ENCODE measurements around the gene B3GALT2. TPM values are rescaled to one million over a fixed set of nuclear protein-coding genes. Genes with fewer than 3 reads are reported as not detected.

The B3GALT2 gene
- total and polyA plus RNA-seq, 2 donors (not counting 3 experiments of a cell fraction or from before 2014, with no cell fraction given) = not detected

- no peaks in the 10 kb centered on the region for H3K79me2 ChIP-seq (ENCODE audit: control insufficient read depth, insufficient read depth, low read length)
- DNase-seq (ENCODE audit: low read depth, low spot score) = no peak
- ChIA-PET CTCF (interaction anchor here (1.3 kb wide), 1 partner anchor 17 kb away, joined by 4 read pairs; no protein-coding TSS in a partner anchor), POLR2A (no interaction called here)
- FAIRE-seq = no peak
- no peak overlapping the region for H3K9ac ChIP-seq (replicated peaks; ENCODE audit: extremely low read depth, insufficient read depth, low read length)
- H4K20me1 ChIP-seq (replicated peaks; ENCODE audit: control insufficient read depth, extremely low read depth, insufficient read depth, low read length) = no peaks in the 10 kb centered on the region
- no peaks in the 10 kb centered on the region for H3K9me1 ChIP-seq (replicated peaks; ENCODE audit: control insufficient read depth, extremely low read depth, insufficient read depth, low read length)
- no peak overlapping the region for H2AFZ ChIP-seq (ENCODE audit: low read depth, low read length)
- dilution Hi-C loops (cut with MboI; ENCODE audit: extremely low pct_ligation_motif_present, low sequenced_read_pairs) (no loop called here), intact Hi-C loops (cut with micrococcal nuclease) (no loop called here)
- H3K4me3 ChIP-seq (replicated peaks in 1 of 3; ENCODE audit: insufficient read depth in 1 of 3, low read depth in 1 of 3, low read length in 3 of 3) = no peak overlapping the region
- peaks cover 5% of the 10 kb centered on the region in 2 experiments for H3K36me3 ChIP-seq (ENCODE audit: control insufficient read depth in 2 of 2, extremely low read depth in 1 of 2, insufficient read depth in 2 of 2, low read length in 2 of 2)
- no peak overlapping the region for H3K4me2 ChIP-seq (ENCODE audit: insufficient read depth, low read length)
- BruUV-seq (replicated peaks) = no TSS peak
- H3K9me3 ChIP-seq (replicated peaks; ENCODE audit: control insufficient read depth, insufficient read depth, low read length) = no peaks in the 10 kb centered on the region
- no peaks in the 10 kb centered on the region for H3K27me3 ChIP-seq (ENCODE audit: control insufficient read depth in 2 of 2, insufficient read depth in 2 of 2, low read length in 2 of 2)
- no peaks in the 10 kb centered on the region for H3K4me1 ChIP-seq (ENCODE audit: control insufficient read depth, extremely low read depth, insufficient read depth, low read length)
- TF ChIP-seq MAX (IDR thresholded peaks at IDR 0.05; ENCODE audit: insufficient read depth, insufficient read length) = no peak
- TF ChIP-seq, protein P1, sequence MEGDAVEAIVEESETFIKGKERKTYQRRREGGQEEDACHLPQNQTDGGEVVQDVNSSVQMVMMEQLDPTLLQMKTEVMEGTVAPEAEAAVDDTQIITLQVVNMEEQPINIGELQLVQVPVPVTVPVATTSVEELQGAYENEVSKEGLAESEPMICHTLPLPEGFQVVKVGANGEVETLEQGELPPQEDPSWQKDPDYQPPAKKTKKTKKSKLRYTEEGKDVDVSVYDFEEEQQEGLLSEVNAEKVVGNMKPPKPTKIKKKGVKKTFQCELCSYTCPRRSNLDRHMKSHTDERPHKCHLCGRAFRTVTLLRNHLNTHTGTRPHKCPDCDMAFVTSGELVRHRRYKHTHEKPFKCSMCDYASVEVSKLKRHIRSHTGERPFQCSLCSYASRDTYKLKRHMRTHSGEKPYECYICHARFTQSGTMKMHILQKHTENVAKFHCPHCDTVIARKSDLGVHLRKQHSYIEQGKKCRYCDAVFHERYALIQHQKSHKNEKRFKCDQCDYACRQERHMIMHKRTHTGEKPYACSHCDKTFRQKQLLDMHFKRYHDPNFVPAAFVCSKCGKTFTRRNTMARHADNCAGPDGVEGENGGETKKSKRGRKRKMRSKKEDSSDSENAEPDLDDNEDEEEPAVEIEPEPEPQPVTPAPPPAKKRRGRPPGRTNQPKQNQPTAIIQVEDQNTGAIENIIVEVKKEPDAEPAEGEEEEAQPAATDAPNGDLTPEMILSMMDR (IDR thresholded peaks at IDR 0.05; ENCODE audit: extremely low read depth in 1 of 2, insufficient read depth in 1 of 2, low read depth in 1 of 2, low read length in 2 of 2) = no peak
- TF ChIP-seq MYC (IDR thresholded peaks at IDR 0.05; ENCODE audit: low read depth, low read length) = no peak
- TF ChIP-seq POLR2A (IDR thresholded peaks at IDR 0.05; ENCODE audit: low read depth, low read length) = no peak
- TF ChIP-seq POLR2AphosphoS5 (IDR thresholded peaks at IDR 0.05; ENCODE audit: insufficient read depth, low read depth, low read length) = no peak
- no peak for TF ChIP-seq GATA2 (IDR thresholded peaks at IDR 0.05; ENCODE audit: insufficient read depth, insufficient read length, low read depth, low read length)
- TF ChIP-seq EZH2 (IDR thresholded peaks at IDR 0.05; ENCODE audit: borderline replicate concordance, low read depth, low read length, severe bottlenecking) = no peak
- H3K27ac ChIP-seq (ENCODE audit: insufficient read depth, low read depth, low read length) = no peak overlapping the region
These were observed 30.5 kb upstream of the B3GALT2 start for GRCh38 chr1:193216920-193217319.

Data from endothelial cell of umbilical vein (primary cell).